GM21367 (cell line): Measurements from ENCODE around the gene SLC2A11.
A peak's percentile ranks its signal among the peaks of the same experiment; 100 is the strongest.

ENCODE experiments used
- ATAC-seq: cut with Tn5 transposase; IDR thresholded peaks from one replicate; pipeline ENCODE4 v1.9.1; 2021; ENCODE audit not compliant: unreplicated experiment

The SLC2A11 gene

GRCh38 chr22:23857606-23858483 lies at the start of gene SLC2A11:
TSS of gene SLC2A11 (plus strand) at chr22:23857875. CDS start at chr22:23858000, 125 bp downstream.
- ATAC-seq, result peak; percentile 75

- ATAC-seq, result no peak
Measured at GRCh38 chr22:23812378-23812777, 45.3 kb upstream of the SLC2A11 start.

- no peak for ATAC-seq
Measured at GRCh38 chr22:23815541-23816155, 42.0 kb upstream of the SLC2A11 start.

- no peak for ATAC-seq
Measured at GRCh38 chr22:23816156-23816976, 41.3 kb upstream of the SLC2A11 start.

- no peak for ATAC-seq
Measured at GRCh38 chr22:23817146-23817545, 40.5 kb upstream of the SLC2A11 start.

- no peak for ATAC-seq
Measured at GRCh38 chr22:23818541-23818940, 39.1 kb upstream of the SLC2A11 start.

GRCh38 chr22:23820748-23821211 lies 36.9 kb upstream of the SLC2A11 start:
- ATAC-seq, result no peak

- ATAC-seq, result no peak
Measured at GRCh38 chr22:23822101-23822671, 35.5 kb upstream of the SLC2A11 start.

GRCh38 chr22:23823331-23823791 lies 34.3 kb upstream of the SLC2A11 start:
- ATAC-seq, result no peak

GRCh38 chr22:23824476-23825245 lies 33.0 kb upstream of the SLC2A11 start:
- ATAC-seq, result no peak

- ATAC-seq, result no peak
Measured at GRCh38 chr22:23825246-23825905, 32.3 kb upstream of the SLC2A11 start.

- no peak for ATAC-seq
Measured at GRCh38 chr22:23826510-23827350, 30.9 kb upstream of the SLC2A11 start.

GRCh38 chr22:23827351-23827995 lies 30.2 kb upstream of the SLC2A11 start:
- ATAC-seq, result no peak

- no peak for ATAC-seq
Measured at GRCh38 chr22:23828800-23829680, 28.6 kb upstream of the SLC2A11 start.

GRCh38 chr22:23829845-23830372 lies 27.8 kb upstream of the SLC2A11 start:
- no peak for ATAC-seq

GRCh38 chr22:23831261-23831660 lies 26.4 kb upstream of the SLC2A11 start:
- ATAC-seq, result no peak

GRCh38 chr22:23831781-23832180 lies 25.9 kb upstream of the SLC2A11 start:
- ATAC-seq, result no peak
